Measurements from ENCODE around the gene ZNF169.
"Not testable (repeated sequence)": the region's sequence is repeated elsewhere in the genome, so short reads cannot be mapped to it uniquely, and the experiment has no call there.

The ZNF169 gene

GRCh38 chr9:94228616-94229015, 30.5 kb upstream of the ZNF169 start:
- H3K27ac ChIP-seq, result no peak overlapping the region
- TF ChIP-seq, protein P1, sequence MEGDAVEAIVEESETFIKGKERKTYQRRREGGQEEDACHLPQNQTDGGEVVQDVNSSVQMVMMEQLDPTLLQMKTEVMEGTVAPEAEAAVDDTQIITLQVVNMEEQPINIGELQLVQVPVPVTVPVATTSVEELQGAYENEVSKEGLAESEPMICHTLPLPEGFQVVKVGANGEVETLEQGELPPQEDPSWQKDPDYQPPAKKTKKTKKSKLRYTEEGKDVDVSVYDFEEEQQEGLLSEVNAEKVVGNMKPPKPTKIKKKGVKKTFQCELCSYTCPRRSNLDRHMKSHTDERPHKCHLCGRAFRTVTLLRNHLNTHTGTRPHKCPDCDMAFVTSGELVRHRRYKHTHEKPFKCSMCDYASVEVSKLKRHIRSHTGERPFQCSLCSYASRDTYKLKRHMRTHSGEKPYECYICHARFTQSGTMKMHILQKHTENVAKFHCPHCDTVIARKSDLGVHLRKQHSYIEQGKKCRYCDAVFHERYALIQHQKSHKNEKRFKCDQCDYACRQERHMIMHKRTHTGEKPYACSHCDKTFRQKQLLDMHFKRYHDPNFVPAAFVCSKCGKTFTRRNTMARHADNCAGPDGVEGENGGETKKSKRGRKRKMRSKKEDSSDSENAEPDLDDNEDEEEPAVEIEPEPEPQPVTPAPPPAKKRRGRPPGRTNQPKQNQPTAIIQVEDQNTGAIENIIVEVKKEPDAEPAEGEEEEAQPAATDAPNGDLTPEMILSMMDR (conservative IDR thresholded peaks at IDR 0.05), result no peak

- TF ChIP-seq, protein P1 (conservative IDR thresholded peaks at IDR 0.05), result no peak
Measured at GRCh38 chr9:94232428-94232827, 26.7 kb upstream of the ZNF169 start.

DNA sequence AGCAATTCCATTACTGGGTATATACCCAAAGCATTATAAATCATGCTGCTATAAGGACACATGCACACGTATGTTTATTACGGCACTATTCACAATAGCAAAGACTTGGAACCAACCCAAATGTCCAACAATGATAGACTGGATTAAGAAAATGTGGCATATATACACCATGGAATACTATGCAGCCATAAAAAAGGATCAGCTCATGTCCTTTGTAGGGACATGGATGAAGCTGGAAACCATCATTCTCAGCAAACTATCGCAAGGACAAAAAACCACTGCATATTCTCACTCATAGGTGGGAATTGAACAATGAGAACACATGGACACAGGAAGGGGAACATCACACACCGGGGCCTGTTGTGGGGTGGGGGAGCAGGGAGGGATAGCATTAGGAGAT, 18.0 kb upstream of the ZNF169 start:
- H3K27ac ChIP-seq, result not testable (repeated sequence)

More at GRCh38 chr9:94232428-94232827, 26.7 kb upstream of the ZNF169 start:
- no peak overlapping the region for H3K27ac ChIP-seq

DNA sequence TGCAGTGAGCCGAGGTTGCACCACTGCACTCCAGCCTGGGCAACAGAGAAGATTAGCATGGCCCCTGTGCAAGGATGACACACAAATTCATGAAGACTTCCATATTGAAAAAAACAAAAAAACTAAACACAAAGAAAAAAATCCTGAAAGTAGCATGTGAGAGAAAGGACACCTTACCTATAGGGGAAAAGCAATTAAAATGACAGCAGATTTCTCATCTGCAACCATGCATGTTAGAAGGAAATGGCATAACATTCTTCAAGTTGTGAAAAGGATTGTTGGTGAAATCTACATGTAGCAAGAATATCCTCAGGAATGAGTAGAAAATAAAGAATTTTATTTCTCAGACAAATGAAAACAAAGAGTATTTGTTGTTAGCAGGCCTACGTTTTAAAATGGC, 13.4 kb upstream of the ZNF169 start:
- TF ChIP-seq, protein P1 (conservative IDR thresholded peaks at IDR 0.05), result no peak
- H3K27ac ChIP-seq, result no peak overlapping the region

DNA sequence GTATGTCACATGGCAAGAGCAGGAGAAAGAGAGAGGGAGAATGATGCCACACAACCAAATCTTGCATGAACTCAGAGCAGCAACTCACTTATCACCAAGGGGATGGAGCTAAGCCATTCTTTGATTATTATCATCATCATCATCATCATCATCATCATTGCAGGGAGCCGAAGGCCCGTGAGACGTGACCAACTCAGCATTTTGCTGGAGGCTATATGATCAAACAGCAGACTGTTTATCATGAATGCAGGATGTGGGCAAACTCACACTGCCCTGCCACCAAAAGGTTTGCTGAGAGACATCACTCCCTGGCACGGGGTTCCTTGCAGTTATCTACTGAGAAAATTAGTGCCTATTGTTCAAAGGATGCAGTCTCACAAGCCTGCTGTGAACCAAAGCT, 8.6 kb upstream of the ZNF169 start:
- TF ChIP-seq, protein P1 (conservative IDR thresholded peaks at IDR 0.05), result no peak
- H3K27ac ChIP-seq, result no peak overlapping the region

DNA sequence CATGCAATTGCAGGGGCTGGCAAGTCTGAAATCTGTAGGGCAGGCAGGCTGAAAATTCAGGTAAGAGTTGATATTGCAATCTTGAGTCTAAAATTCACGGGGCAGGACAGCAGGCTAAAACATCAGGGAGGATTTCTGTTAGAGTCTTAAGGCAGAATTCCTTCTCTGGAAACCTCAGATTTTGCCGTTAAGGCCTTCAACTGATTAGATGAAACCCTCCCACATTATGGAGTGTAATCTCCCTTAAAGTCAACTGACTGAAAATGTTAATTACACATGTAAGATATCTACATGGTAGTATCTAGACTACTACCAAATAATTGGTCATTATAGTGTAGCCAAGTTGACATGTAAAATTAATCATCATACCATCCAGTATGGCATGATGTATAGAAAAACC, 3.1 kb upstream of the ZNF169 start:
- TF ChIP-seq, protein P1 (conservative IDR thresholded peaks at IDR 0.05), result no peak
- no peak overlapping the region for H3K27ac ChIP-seq

DNA sequence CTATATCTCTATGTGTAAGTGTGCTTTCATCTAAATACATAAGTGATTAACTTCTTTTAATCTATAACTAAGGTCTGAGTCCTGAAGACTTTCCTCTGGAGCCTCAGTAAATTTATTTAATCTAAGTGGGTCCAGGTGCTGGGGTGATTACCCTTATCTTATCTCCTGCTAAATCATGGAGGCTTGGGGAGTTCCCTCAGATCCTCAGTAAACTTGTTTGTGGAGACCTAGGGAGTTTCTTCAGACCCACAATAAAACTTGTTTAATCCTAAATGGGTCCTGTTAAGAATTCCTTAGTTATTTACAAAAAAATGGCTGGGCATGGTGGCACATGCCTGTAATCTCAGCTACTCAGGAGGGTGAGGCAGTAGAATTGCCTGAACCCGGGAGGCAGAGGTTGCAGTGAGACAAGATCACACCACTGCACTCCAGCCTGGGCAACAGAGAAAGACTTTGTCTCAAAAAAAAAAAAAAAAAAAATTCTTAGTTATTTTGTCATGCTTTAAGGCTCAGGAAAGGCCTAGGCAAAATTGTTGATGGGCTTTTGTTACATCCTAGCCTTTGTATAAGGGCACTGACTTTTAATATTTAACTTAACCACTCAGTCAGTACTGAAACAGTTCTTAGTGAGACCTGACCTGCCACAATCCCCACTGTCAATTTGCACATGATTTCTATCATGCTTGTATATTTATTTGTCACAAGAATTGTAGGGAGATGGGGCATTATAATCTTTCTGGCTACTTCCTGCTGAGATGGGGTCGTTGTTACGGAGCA, 6.7 kb downstream of the ZNF169 start:
- H3K27ac ChIP-seq, result not testable (repeated sequence)

GRCh38 chr9:94269264-94269663, 10.2 kb downstream of the ZNF169 start:
- no peak overlapping the region for H3K27ac ChIP-seq
- TF ChIP-seq, protein P1 (conservative IDR thresholded peaks at IDR 0.05), result no peak

All from VCaP (cell line).